HEK293T (cell line): ENCODE measurements around the gene DDAH1.

ENCODE experiments used
- ELF4 ChIP-seq: fragments of 450-650 bp; IDR thresholded peaks from 2 replicates; pipeline ENCODE4 v1.6.1; 2017; ENCODE audit warnings: antibody characterized with exemption
- FOXA1 ChIP-seq: fragments of 450-650 bp; IDR thresholded peaks from 2 replicates; pipeline ENCODE4 v1.6.1; 2016; ENCODE audit warnings: mild to moderate bottlenecking
- FOXK2 ChIP-seq: fragments of 450-650 bp; IDR thresholded peaks from 2 replicates; pipeline ENCODE4 v1.6.1; 2016; ENCODE audit warnings: mild to moderate bottlenecking
- FOXM1 ChIP-seq: fragments of 450-650 bp; IDR thresholded peaks from 2 replicates; pipeline ENCODE4 v1.6.1; 2017; ENCODE audit warnings: mild to moderate bottlenecking, borderline replicate concordance
- LEF1 ChIP-seq: fragments of 450-650 bp; IDR thresholded peaks from 2 replicates; pipeline ENCODE4 v1.6.1; 2017; ENCODE audit warnings: mild to moderate bottlenecking, borderline replicate concordance
- NFRKB ChIP-seq: fragments of 450-650 bp; IDR thresholded peaks from 2 replicates; pipeline ENCODE4 v1.6.1; 2016; ENCODE audit warnings: mild to moderate bottlenecking, moderate library complexity
- SP1 ChIP-seq: fragments of 450-650 bp; IDR thresholded peaks from 2 replicates; pipeline ENCODE4 v1.6.1; 2017
- SUZ12 ChIP-seq: fragments of 450-650 bp; IDR thresholded peaks from 2 replicates; pipeline ENCODE4 v1.6.1; 2016; ENCODE audit warnings: mild to moderate bottlenecking
- TARDBP ChIP-seq: fragments of 450-650 bp; IDR thresholded peaks from 2 replicates; pipeline ENCODE4 v1.6.1; 2016
- ZNF384 ChIP-seq: fragments of 450-650 bp; IDR thresholded peaks from 2 replicates; pipeline ENCODE4 v1.6.1; 2016
- TF ChIP-seq, protein P1 (sequence below): fragments of 450-650 bp; IDR thresholded peaks from 2 replicates; pipeline ENCODE4 v1.6.1; 2016

DNA sequence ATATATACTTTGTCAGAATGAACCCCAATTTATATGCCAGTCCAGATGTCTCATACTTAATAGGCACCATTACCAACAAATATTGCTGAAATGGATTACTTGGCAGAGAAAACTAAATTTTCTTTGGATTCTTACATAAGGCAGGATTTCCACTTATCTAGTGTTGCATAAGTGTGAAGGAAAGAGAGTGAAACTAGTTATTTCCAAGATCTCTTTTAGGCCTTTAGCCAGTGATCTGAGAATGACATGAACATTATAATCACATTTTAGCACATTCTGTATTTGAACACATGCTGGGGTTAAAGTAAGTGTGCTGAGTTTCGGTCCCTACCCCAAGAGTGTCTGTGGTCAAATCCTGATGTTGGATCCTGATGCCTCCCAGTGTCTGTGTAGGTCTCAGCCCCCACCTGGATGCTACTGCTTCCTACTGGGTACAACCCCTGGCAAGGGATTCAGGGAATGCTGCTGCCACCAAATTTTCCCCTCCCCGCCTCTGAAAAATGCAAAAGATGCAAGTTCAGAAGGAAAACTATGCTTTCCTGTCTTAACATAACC is 11.2 kb downstream of the DDAH1 start:
- no peak for TF ChIP-seq TARDBP
- TF ChIP-seq NFRKB = no peak
- no peak for TF ChIP-seq SP1
- no peak for TF ChIP-seq ELF4
- TF ChIP-seq FOXA1 = no peak
- no peak for TF ChIP-seq FOXM1
- TF ChIP-seq, protein P1, sequence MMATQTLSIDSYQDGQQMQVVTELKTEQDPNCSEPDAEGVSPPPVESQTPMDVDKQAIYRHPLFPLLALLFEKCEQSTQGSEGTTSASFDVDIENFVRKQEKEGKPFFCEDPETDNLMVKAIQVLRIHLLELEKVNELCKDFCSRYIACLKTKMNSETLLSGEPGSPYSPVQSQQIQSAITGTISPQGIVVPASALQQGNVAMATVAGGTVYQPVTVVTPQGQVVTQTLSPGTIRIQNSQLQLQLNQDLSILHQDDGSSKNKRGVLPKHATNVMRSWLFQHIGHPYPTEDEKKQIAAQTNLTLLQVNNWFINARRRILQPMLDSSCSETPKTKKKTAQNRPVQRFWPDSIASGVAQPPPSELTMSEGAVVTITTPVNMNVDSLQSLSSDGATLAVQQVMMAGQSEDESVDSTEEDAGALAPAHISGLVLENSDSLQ = no peak
- TF ChIP-seq FOXK2 = no peak
- TF ChIP-seq ZNF384 = no peak
- no peak for TF ChIP-seq SUZ12
- TF ChIP-seq LEF1 = no peak
